Fibroblast of villous mesenchyme (primary cell): Measurements from ENCODE around the gene AKAP13. TPM values are rescaled to one million over a fixed set of nuclear protein-coding genes. Genes with fewer than 3 reads are reported as not detected.
A peak's percentile ranks its signal among the peaks of the same experiment; 100 is the strongest.

Source experiments
- DNase-seq: peaks from one replicate; pipeline ENCODE4 v3.0.0-alpha.2; 2010; ENCODE audit warnings: low read depth
- H3K4me3 ChIP-seq: 2 replicates; pipeline ENCODE4 v1.5.1; 2011; ENCODE audit warnings: low read depth, mild to moderate bottlenecking, low read length
- total RNA-seq: library from RNA; depleted of rRNA; stranded (reverse); fragments of >200 nt; gene quantifications from 2 replicates; pipeline ENCODE4 v1.2.3, GENCODE V29; 2012
- TF ChIP-seq, protein P1 (sequence below): IDR thresholded peaks from 2 replicates; pipeline ENCODE4 v1.5.1; 2012; ENCODE audit warnings: low read depth, mild to moderate bottlenecking, low read length; ENCODE audit not compliant: insufficient read depth

Gene AKAP13
- total RNA-seq, 1 donor: 164 TPM

DNA sequence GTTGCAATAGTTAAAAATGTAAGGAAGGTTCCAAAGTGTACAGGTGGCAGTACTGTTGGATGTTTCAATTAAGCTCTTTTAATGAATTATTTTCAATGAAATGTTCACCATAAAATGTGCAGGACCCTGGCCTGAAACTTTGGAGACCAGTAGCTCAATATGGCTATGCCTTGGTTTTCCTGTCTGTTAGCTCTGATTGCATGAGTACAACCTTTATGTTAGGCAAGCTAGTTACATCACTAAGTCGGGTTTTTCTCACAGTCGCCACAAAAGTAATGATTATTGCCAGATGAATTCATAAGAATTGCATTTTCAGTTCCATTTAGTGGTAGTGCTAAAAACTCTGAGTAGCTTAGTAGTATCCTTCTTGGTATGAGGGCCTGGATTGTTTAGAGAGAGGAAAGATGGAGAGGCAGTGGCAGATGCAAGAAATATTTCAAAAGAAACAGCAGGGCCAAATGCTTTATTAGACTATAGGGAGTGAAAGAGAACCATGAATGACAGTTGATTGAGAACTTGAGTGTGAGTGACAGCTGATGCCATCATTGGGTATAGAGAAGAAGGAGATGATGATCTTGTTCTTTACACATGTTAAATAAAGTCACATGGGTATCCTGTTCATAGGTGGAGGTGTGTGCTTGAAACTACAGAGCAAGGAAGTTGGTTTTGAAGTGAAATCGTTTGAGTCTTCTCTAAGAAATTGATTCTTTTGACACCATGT is 109.5 kb downstream of the AKAP13 start:
- TF ChIP-seq, protein P1, sequence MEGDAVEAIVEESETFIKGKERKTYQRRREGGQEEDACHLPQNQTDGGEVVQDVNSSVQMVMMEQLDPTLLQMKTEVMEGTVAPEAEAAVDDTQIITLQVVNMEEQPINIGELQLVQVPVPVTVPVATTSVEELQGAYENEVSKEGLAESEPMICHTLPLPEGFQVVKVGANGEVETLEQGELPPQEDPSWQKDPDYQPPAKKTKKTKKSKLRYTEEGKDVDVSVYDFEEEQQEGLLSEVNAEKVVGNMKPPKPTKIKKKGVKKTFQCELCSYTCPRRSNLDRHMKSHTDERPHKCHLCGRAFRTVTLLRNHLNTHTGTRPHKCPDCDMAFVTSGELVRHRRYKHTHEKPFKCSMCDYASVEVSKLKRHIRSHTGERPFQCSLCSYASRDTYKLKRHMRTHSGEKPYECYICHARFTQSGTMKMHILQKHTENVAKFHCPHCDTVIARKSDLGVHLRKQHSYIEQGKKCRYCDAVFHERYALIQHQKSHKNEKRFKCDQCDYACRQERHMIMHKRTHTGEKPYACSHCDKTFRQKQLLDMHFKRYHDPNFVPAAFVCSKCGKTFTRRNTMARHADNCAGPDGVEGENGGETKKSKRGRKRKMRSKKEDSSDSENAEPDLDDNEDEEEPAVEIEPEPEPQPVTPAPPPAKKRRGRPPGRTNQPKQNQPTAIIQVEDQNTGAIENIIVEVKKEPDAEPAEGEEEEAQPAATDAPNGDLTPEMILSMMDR: no peak

DNA sequence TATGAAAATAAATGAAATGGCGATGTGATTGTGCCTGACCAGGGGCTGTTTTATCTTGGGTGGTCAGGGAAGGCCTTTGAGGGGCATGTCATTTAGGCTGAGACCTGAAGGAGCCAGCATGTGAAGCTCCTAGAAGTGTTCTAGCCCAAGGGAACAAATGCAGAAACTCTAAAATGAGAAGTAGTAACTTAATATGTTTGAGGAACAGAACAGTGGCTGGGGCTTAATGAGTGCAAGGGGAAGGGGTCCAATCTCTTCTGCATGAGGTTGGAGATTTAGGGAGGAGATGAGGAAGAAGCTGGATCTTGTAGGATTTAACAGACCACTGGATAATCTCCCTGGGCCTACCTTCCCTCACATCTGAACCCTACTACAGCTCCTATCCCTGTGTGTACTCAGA is 110.5 kb downstream of the AKAP13 start:
- H3K4me3 ChIP-seq: no peak overlapping the region
- TF ChIP-seq, protein P1: no peak
- no peak for DNase-seq

More for the DNA sequence above, 109.5 kb downstream of the AKAP13 start:
- H3K4me3 ChIP-seq: no peak overlapping the region
- no peak for DNase-seq

DNA sequence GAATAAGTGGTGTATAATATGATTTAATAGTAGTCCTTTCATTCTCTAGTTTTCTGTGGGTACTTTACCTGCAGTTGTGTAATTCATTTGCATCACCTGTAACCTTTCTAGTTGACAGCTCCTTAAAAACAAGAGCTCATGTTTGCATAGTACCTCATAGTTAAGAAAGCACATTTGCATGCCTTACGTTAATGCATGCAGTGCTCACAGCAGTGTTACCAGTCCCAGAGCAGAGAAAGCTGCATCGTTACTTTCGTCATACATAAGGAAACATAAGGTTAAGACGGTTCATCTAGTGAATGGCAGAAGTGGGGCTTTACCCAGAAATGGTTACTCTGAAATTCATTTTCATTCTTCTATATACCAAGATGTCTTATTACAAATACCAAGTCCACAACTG is 111.3 kb downstream of the AKAP13 start:
- no peak overlapping the region for H3K4me3 ChIP-seq
- TF ChIP-seq, protein P1: no peak
- DNase-seq: no peak

DNA sequence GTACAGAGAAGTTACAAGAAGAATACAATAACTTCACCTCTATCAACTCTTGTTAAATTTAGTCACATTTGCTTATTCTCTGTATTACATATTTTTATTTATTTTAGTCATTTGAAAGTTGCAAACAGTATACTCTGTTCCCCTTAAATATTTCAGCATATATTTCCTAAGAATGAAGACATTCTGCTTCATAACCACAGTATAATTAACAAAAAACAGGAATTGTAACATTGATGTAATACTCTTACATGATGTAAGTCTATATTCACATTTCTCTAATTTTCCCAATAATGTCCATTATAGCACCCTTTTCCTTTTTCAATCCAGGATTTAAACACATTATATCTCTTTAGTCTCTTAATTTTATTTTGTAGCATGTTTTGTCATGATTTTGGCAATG is 112.0 kb downstream of the AKAP13 start:
- H3K4me3 ChIP-seq: no peak overlapping the region
- TF ChIP-seq, protein P1: no peak

DNA sequence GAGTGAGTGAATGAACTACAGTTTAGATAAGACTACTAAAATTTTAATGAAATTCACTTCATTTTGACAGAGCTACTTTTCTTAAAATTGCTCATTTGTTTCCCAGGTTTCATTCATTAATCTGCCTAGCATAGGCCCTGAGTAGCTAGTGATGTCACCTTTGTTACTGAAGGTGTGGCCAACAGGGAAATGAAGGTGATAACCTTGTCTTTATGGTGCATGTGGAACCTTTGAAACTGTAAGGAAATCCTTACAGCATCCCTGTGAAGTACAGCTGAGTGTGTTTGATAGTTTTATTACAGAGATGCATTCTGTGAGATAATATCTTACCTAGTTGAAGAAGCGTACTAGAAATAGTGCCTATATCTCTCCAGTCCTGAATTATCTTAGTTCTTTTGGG is 112.9 kb downstream of the AKAP13 start:
- no peak overlapping the region for H3K4me3 ChIP-seq
- TF ChIP-seq, protein P1: no peak
- no peak for DNase-seq

More for the DNA sequence above, 112.0 kb downstream of the AKAP13 start:
- no peak for DNase-seq

DNA sequence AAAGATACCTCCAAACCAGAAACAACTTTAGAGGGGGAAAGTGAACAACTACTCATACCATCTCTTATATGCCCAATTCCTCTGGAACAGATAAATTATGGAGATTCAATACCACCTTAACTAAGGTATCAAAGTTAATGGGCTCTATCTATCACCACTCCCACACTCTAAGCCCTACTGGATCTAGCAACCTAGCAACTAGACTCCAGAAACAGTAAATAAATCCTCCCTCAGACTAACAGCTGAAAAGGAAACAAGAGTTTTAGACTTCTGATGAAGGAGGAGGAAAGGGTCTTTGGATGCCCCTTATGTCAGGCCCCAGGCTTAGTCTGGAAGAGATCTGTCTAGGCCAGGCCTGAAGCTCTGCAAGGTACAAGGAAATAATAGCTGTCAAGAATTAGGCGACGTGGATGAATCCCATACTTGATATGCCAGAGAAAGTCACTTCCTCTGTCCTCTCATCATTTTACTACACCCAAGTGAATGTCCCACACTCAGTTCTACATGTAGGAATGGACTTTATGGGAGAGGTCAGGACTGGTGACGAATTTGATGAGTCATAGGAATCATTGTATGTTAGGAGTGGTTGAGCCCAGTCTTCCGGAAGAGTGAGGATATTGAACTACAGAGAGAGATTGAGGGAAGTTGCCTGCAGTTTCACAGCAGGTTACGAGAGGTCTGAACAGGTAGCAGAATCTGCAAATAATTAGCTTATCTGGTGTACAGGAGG is 113.8 kb downstream of the AKAP13 start:
- DNase-seq: peak; percentile 91
- H3K4me3 ChIP-seq: no peak overlapping the region
- TF ChIP-seq, protein P1: no peak
